Muscle layer of colon (tissue), 2 donors: ENCODE data around the gene UBE2C.

Source experiments
- H3K27ac ChIP-seq: one replicate; pipeline ENCODE4 v1.7.0; 2013; ENCODE audit warnings: low read depth, mild to moderate bottlenecking, low read length, moderate library complexity
- H3K27me3 ChIP-seq, 2 donors: one replicate each; pipeline ENCODE4 v1.7.0; 2013; ENCODE audit warnings: low read length in 2 of 2, mild to moderate bottlenecking in 2 of 2; ENCODE audit not compliant: insufficient read depth in 2 of 2, control insufficient read depth in 1 of 2
- H3K36me3 ChIP-seq: one replicate; pipeline ENCODE4 v1.7.0; 2013; ENCODE audit warnings: mild to moderate bottlenecking, low read length; ENCODE audit not compliant: insufficient read depth
- H3K4me1 ChIP-seq: one replicate; pipeline ENCODE4 v1.7.0; 2013; ENCODE audit warnings: mild to moderate bottlenecking, low read length; ENCODE audit not compliant: insufficient read depth
- H3K4me3 ChIP-seq, 2 donors: one replicate each; pipeline ENCODE4 v1.7.0; 2013; ENCODE audit warnings: low read length in 2 of 2, low read depth in 1 of 2, mild to moderate bottlenecking in 1 of 2, moderate library complexity in 1 of 2
- H3K9ac ChIP-seq: one replicate; pipeline ENCODE4 v1.7.0; 2013; ENCODE audit warnings: low read length
- H3K9me3 ChIP-seq: one replicate; pipeline ENCODE4 v1.7.0; 2013; ENCODE audit warnings: mild to moderate bottlenecking, low read length
- donor health status: abdominal sarcoma.
- donor health status: Adenocarcinoma of cecum.

The UBE2C gene

GRCh38 chr20:45798935-45799642, 13.4 kb upstream of the UBE2C start:
- no peak overlapping the region for H3K9ac ChIP-seq

GRCh38 chr20:45801851-45802250, 10.6 kb upstream of the UBE2C start:
- Histone ChIP-seq H3K9ac (no peak overlapping the region), H3K4me3 (no peak overlapping the region), H3K36me3 (peaks cover 66% of the 10 kb centered on the region), H3K4me1 (peaks cover 6% of the 10 kb centered on the region), H3K27me3 (no peaks in the 10 kb centered on the region), H3K9me3 (no peaks in the 10 kb centered on the region), H3K27ac (no peak overlapping the region)

More at GRCh38 chr20:45798935-45799642, 13.4 kb upstream of the UBE2C start:
- H3K4me3 ChIP-seq = no peak overlapping the region
- H3K4me1 ChIP-seq = peaks cover 6% of the 10 kb centered on the region
- peaks cover 65% of the 10 kb centered on the region for H3K36me3 ChIP-seq
- no peak overlapping the region for H3K27ac ChIP-seq
- H3K9me3 ChIP-seq = no peaks in the 10 kb centered on the region
- H3K27me3 ChIP-seq = no peaks in the 10 kb centered on the region

- no peaks in the 10 kb centered on the region for H3K9me3 ChIP-seq
- H3K4me3 ChIP-seq = no peak overlapping the region
- no peak overlapping the region for H3K27ac ChIP-seq
- peaks cover 46% of the 10 kb centered on the region for H3K36me3 ChIP-seq
- peaks cover 8% of the 10 kb centered on the region for H3K4me1 ChIP-seq
- no peak overlapping the region for H3K9ac ChIP-seq
- no peaks in the 10 kb centered on the region for H3K27me3 ChIP-seq
Observed at GRCh38 chr20:45810191-45810970, 2.1 kb upstream of the UBE2C start.

- Histone ChIP-seq H3K9me3 (no peaks in the 10 kb centered on the region), H3K4me3 (peak overlapping the region; percentile 17 to 50), H3K27ac (no peak overlapping the region), H3K36me3 (peaks cover 31% of the 10 kb centered on the region), H3K27me3 (no peaks in the 10 kb centered on the region), H3K4me1 (peaks cover 14% of the 10 kb centered on the region), H3K9ac (no peak overlapping the region)
Observed at GRCh38 chr20:45813006-45813340, 529 bp downstream of the UBE2C start.

- Histone ChIP-seq H3K9ac (no peak overlapping the region), H3K9me3 (no peaks in the 10 kb centered on the region), H3K27ac (no peak overlapping the region), H3K4me3 (no peak overlapping the region), H3K36me3 (peaks cover 31% of the 10 kb centered on the region), H3K4me1 (peaks cover 14% of the 10 kb centered on the region), H3K27me3 (no peaks in the 10 kb centered on the region)
Observed at GRCh38 chr20:45813489-45813888, 1.0 kb downstream of the UBE2C start.

GRCh38 chr20:45814314-45814713, 1.9 kb downstream of the UBE2C start:
- Histone ChIP-seq H3K4me3 (no peak overlapping the region), H3K9ac (no peak overlapping the region), H3K36me3 (peaks cover 22% of the 10 kb centered on the region), H3K4me1 (peaks cover 14% of the 10 kb centered on the region), H3K9me3 (no peaks in the 10 kb centered on the region), H3K27ac (no peak overlapping the region), H3K27me3 (no peaks in the 10 kb centered on the region)

- Histone ChIP-seq H3K9me3 (no peaks in the 10 kb centered on the region), H3K4me1 (peaks cover 14% of the 10 kb centered on the region), H3K4me3 (no peak overlapping the region), H3K36me3 (no peaks in the 10 kb centered on the region), H3K9ac (no peak overlapping the region), H3K27ac (no peak overlapping the region), H3K27me3 (no peaks in the 10 kb centered on the region)
Observed at GRCh38 chr20:45816951-45817350, 4.5 kb downstream of the UBE2C start.

GRCh38 chr20:45817376-45818194, 5.1 kb downstream of the UBE2C start:
- H3K27ac ChIP-seq = no peak overlapping the region
- peaks cover 0 to 2% of the 10 kb centered on the region in 2 donors for H3K27me3 ChIP-seq
- no peak overlapping the region for H3K4me3 ChIP-seq
- H3K9ac ChIP-seq = no peak overlapping the region
- no peaks in the 10 kb centered on the region for H3K9me3 ChIP-seq
- H3K4me1 ChIP-seq = peaks cover 13% of the 10 kb centered on the region
- no peaks in the 10 kb centered on the region for H3K36me3 ChIP-seq

GRCh38 chr20:45818239-45818638, 5.8 kb downstream of the UBE2C start:
- Histone ChIP-seq H3K27ac (no peak overlapping the region), H3K27me3 (peaks cover 0 to 8% of the 10 kb centered on the region in 2 donors), H3K4me1 (peaks cover 7% of the 10 kb centered on the region), H3K4me3 (no peak overlapping the region), H3K9ac (no peak overlapping the region), H3K36me3 (no peaks in the 10 kb centered on the region), H3K9me3 (no peaks in the 10 kb centered on the region)

- H3K4me3 ChIP-seq = no peak overlapping the region
- H3K9me3 ChIP-seq = no peaks in the 10 kb centered on the region
- no peak overlapping the region for H3K9ac ChIP-seq
- no peaks in the 10 kb centered on the region for H3K36me3 ChIP-seq
- H3K27ac ChIP-seq = no peak overlapping the region
- peaks cover 0 to 15% of the 10 kb centered on the region in 2 donors for H3K27me3 ChIP-seq
- peaks cover 6% of the 10 kb centered on the region for H3K4me1 ChIP-seq
Observed at GRCh38 chr20:45819466-45819865, 7.0 kb downstream of the UBE2C start.

- no peak overlapping the region for H3K27ac ChIP-seq
Observed at GRCh38 chr20:45821947-45822346, 9.5 kb downstream of the UBE2C start.

More at GRCh38 chr20:45821947-45822346, 9.5 kb downstream of the UBE2C start:
- no peak overlapping the region for H3K4me3 ChIP-seq
- peaks cover 0 to 15% of the 10 kb centered on the region in 2 donors for H3K27me3 ChIP-seq
- H3K9ac ChIP-seq = no peak overlapping the region
- peaks cover 19% of the 10 kb centered on the region for H3K4me1 ChIP-seq
- H3K9me3 ChIP-seq = no peaks in the 10 kb centered on the region
- H3K36me3 ChIP-seq = no peaks in the 10 kb centered on the region
